ENCODE results near the gene NOC4L.

NOC4L gene

DNA sequence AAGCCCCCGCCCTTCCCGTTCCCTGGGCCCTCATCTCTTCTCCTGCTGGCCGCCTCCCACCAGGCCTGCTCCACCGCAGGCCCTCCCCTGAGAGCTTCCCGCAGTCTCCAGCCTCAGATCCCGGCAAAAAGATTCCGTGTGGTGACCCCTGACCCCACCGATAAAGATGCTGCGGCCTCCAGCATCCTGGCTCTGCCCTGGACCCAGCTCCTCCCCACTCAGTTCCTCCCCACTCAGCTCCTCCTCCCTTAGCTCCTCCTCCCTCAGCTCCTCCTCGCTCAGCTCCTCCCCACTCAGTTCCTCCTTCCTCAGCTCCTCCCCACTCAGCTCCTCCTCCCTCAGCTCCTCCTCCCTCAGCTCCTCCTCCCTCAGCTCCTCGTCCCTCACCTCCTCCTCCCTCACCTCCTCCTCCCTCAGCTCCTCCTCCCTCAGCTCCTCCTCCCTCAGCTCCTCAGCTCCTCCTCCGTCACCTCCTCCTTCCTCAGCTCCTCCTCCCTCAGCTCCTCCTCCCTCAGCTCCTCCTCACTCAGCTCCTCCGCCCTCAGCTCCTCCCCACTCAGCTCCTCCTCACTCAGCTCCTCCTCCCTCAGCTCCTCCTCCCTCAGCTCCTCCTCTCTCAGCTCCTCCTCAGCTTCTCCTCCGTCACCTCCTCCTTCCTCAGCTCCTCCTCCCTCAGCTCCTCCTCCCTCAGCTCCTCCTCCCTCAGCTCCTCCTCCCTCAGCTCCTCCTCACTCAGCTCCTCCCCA lies 17.0 kb downstream of the NOC4L start:
- TF ChIP-seq, protein P1, sequence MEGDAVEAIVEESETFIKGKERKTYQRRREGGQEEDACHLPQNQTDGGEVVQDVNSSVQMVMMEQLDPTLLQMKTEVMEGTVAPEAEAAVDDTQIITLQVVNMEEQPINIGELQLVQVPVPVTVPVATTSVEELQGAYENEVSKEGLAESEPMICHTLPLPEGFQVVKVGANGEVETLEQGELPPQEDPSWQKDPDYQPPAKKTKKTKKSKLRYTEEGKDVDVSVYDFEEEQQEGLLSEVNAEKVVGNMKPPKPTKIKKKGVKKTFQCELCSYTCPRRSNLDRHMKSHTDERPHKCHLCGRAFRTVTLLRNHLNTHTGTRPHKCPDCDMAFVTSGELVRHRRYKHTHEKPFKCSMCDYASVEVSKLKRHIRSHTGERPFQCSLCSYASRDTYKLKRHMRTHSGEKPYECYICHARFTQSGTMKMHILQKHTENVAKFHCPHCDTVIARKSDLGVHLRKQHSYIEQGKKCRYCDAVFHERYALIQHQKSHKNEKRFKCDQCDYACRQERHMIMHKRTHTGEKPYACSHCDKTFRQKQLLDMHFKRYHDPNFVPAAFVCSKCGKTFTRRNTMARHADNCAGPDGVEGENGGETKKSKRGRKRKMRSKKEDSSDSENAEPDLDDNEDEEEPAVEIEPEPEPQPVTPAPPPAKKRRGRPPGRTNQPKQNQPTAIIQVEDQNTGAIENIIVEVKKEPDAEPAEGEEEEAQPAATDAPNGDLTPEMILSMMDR (IDR thresholded peaks at IDR 0.05; ENCODE audit: low read length, missing control alignments): no peak
- no peak overlapping the region for H3K4me3 ChIP-seq (replicated peaks; ENCODE audit: low read depth, low read length)
- DNase-seq (ENCODE audit: low read depth): peak; percentile 72

DNA sequence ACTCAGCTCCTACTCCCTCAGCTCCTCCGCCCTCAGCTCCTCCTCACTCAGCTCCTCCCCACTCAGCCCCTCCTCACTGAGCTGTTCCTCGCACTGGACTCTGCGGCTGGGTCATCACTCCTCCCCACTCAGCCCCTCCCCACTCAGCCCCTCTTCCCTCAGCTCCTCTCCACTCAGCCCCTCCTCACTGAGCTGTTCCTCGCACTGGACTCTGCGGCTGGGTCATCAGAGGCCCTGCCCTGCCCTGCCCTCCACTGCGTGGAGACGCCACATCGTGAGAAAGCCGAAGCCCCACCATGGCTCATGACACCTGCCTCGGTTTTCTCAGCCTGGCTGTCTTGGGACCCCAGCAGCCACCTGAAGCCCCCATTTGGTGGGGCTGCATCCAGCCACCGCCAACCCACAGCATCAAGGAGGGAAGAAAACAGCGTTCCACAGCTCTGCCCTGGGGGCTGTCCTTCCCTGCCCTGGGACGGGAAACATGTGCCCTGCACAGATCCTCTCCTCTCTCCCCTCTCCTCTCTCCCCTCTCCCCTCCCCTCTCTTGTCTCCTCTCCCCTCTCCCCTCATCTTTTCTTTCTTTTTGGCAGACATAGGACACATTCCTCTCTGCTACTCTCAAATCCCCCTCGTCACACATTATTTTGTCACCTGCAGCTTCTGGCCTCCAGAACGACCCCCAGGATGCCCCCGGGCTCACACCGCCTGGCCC lies 17.7 kb downstream of the NOC4L start:
- TF ChIP-seq, protein P1 (IDR thresholded peaks at IDR 0.05; ENCODE audit: low read length, missing control alignments): no peak
- no peak for DNase-seq (ENCODE audit: low read depth)
- H3K4me3 ChIP-seq (replicated peaks; ENCODE audit: low read depth, low read length): no peak overlapping the region

DNA sequence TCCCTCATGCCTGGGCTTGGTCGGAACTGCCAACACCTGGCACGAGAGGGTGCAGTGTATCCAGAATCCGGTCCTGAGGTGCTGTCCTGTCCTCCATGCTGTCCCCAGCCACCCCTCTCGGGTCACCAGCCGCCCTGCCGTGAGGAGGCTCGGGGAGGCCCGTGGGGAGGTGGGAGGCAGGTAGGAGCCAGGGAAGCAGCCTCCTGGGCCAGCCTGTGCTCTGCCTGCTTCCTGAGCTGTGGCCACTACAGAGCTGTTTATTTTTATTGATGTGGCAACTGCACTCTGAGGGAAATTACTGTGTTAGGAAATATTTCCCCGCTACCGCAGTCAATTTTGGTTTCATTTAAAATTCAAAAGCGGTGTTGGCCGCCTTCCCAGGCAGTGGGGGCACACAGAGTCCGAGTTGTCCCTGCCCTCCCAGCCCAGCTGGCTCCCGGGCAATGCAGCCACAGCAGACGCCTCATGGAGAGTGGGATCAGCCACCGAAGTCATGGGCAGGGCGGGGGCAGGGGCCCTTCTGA lies 18.3 kb downstream of the NOC4L start:
- DNase-seq (ENCODE audit: low read depth): peak; percentile 82
- TF ChIP-seq, protein P1 (IDR thresholded peaks at IDR 0.05; ENCODE audit: low read length, missing control alignments): no peak
- H3K4me3 ChIP-seq (replicated peaks; ENCODE audit: low read depth, low read length): no peak overlapping the region

DNA sequence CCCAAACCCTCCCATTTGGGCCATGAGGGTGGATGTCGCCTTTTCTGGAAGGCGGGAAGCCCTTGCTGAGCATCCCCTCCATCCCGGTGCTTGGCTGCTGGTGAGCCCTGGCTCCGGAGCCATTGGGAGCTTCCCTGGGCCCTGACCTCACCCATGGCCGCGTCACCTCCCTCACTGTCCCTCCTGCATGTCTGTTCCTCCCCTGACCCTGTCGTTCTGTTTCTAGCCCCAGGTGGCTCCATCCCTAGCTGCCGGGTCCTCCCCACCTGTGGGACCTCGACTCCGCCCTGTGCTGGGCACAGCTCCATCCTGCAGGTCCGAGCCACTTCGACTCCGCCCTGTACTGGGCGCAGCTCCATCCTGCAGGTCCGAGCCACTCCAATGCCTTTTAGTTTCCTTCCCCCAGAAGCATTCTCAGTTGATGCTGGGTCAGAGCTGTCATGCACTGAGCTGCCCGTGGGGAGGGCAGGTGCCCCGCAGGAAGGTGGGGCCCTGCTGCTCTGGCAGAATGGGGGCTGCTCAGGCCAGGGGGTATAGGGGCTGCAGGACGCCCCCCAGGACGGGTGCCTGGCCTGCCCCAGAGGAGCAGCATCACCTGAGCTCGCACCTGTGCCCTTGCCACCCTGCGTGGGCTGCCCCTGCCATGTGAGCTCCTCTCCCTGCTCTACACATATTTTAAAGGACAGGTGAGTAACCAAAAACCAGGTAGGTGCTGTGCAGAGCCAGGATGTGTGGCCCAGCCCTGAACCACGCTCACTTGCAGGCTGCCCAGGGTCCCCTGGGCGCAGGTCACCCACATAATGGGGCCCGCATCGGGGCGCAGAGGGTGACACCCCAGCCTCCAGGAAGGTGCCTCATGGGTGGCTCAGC lies 19.0 kb downstream of the NOC4L start:
- DNase-seq (ENCODE audit: low read depth): no peak
- TF ChIP-seq, protein P1 (IDR thresholded peaks at IDR 0.05; ENCODE audit: low read length, missing control alignments): no peak
- no peak overlapping the region for H3K4me3 ChIP-seq (replicated peaks; ENCODE audit: low read depth, low read length)

DNA sequence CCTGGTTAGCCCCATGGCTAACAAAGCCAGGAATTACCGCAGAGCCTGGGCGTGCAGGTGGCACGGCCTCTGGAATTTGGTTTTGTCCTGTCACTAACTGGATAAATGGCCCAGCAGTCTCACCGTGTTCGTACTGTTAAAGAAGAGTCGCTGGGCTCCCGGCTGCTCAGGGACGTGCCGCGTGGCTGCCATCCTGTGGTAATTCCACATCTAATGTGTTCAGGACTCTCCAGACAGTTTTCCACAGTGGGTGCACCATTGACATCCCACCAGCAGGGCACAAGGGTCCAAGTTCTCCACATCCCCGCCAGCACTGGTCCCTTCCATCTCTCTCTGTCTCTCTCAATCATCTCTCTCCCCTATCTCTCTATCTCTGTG lies 19.6 kb downstream of the NOC4L start:
- H3K4me3 ChIP-seq (replicated peaks; ENCODE audit: low read depth, low read length): no peak overlapping the region
- TF ChIP-seq, protein P1 (IDR thresholded peaks at IDR 0.05; ENCODE audit: low read length, missing control alignments): peak; percentile 27
- DNase-seq (ENCODE audit: low read depth): no peak

DNA sequence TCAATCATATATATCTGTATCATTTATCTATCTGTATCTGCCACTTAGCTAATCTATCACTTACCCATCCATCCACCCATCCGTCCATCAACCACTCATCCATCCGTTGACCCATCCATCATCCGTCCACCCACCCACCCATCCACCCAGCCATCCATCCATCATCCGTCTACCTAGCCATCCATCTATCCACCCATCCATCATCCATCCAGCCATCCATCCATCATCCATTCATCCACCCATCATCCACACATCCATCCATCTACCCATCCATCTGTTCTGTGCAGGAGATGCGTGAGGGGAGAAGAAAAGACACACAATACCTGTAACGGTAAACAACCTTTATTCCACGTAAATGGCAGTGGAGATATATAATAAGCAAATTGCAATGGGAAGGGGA lies 20.2 kb downstream of the NOC4L start:
- TF ChIP-seq, protein P1 (IDR thresholded peaks at IDR 0.05; ENCODE audit: low read length, missing control alignments): no peak
- DNase-seq (ENCODE audit: low read depth): no peak
- no peak overlapping the region for H3K4me3 ChIP-seq (replicated peaks; ENCODE audit: low read depth, low read length)

All from fibroblast of pulmonary artery (primary cell).